OCI-LY7 (cell line): ENCODE data around the gene MRFAP1. TPM values are rescaled to one million over a fixed set of nuclear protein-coding genes. Genes with fewer than 3 reads are reported as not detected.
A peak's percentile ranks its signal among the peaks of the same experiment; 100 is the strongest.
"Not testable (repeated sequence)": the region's sequence is repeated elsewhere in the genome, so short reads cannot be mapped to it uniquely, and the experiment has no call there.

Source experiments
- BruUV-seq: library from RNA; stranded (reverse); fragments of 400-500 nt; replicated peaks from 2 replicates; lab custom pipeline; 2021; lab: Mats Ljungman, UMichigan
- CTCF ChIA-PET: fragments of 300-600 bp; sonication (Branson Sonifier 250); formaldehyde crosslinking; loops from one replicate; lab custom pipeline; 2022; ENCODE audit warnings: antibody characterized with exemption; ENCODE audit not compliant: unreplicated experiment; lab: Charles Lee
- POLR2A ChIA-PET: fragments of 300-600 bp; sonication (Branson Sonifier 250); formaldehyde crosslinking; loops from one replicate; lab custom pipeline; 2022; ENCODE audit warnings: antibody characterized with exemption; lab: Charles Lee
- DNase-seq: peaks from one replicate; pipeline ENCODE4 v3.0.0-alpha.2; 2015; ENCODE audit warnings: low spot score
- H2AFZ ChIP-seq: fragments of 200-600 bp; sonication (generic), shearing (Covaris generic); 2 replicates; pipeline ENCODE4 v1.6.1; 2014; ENCODE audit warnings: mild to moderate bottlenecking, antibody characterized with exemption, low read length, moderate library complexity
- H3K27ac ChIP-seq: fragments of 200-600 bp; sonication (generic); 2 replicates; pipeline ENCODE4 v1.5.1; 2014; ENCODE audit warnings: mixed run types, low read depth, mild to moderate bottlenecking, moderate library complexity, low read length, inconsistent platforms; ENCODE audit not compliant: poor library complexity, severe bottlenecking
- H3K36me3 ChIP-seq: fragments of 200-600 bp; sonication (generic); 2 replicates; pipeline ENCODE4 v1.6.1; 2014; ENCODE audit warnings: mild to moderate bottlenecking, antibody characterized with exemption, low read length, moderate library complexity, mixed read lengths; ENCODE audit not compliant: insufficient read depth
- H3K4me1 ChIP-seq: fragments of 200-600 bp; sonication (generic); 2 replicates; pipeline ENCODE4 v1.5.1; 2014; ENCODE audit warnings: mild to moderate bottlenecking, low read length; ENCODE audit not compliant: insufficient read depth, poor library complexity, severe bottlenecking
- H3K4me2 ChIP-seq: fragments of 200-600 bp; sonication (generic); 2 replicates; pipeline ENCODE4 v1.6.1; 2014; ENCODE audit warnings: mild to moderate bottlenecking, low read length
- H3K4me3 ChIP-seq: fragments of 200-600 bp; sonication (generic); 2 replicates; pipeline ENCODE4 v1.5.1; 2014; ENCODE audit warnings: mild to moderate bottlenecking, low read depth, low read length; ENCODE audit not compliant: poor library complexity, severe bottlenecking
- H3K79me2 ChIP-seq: fragments of 200-600 bp; sonication (generic); 2 replicates; pipeline ENCODE4 v1.6.1; 2016; ENCODE audit warnings: low read depth, mild to moderate bottlenecking, low read length, moderate library complexity, mixed read lengths; ENCODE audit not compliant: insufficient read depth
- H3K9me2 ChIP-seq: fragments of 200-600 bp; sonication (generic); 2 replicates; pipeline ENCODE4 v1.6.1; 2016; ENCODE audit warnings: mild to moderate bottlenecking, low read length, mixed read lengths; ENCODE audit not compliant: insufficient read depth
- H3K9me3 ChIP-seq: fragments of 200-600 bp; sonication (generic); 2 replicates; pipeline ENCODE4 v1.6.1; 2014; ENCODE audit warnings: mild to moderate bottlenecking, mixed run types, low read length, mixed read lengths
- H4K20me1 ChIP-seq: fragments of 200-600 bp; sonication (generic); 2 replicates; pipeline ENCODE4 v1.6.1; 2014; ENCODE audit warnings: mild to moderate bottlenecking, antibody characterized with exemption, low read length, moderate library complexity, mixed read lengths; ENCODE audit not compliant: insufficient read depth
- CTCF ChIP-seq: fragments of 200-600 bp; sonication (generic); conservative IDR thresholded peaks from 2 replicates; pipeline ENCODE4 v1.5.1; 2014; ENCODE audit warnings: mild to moderate bottlenecking, antibody characterized with exemption, low read length, moderate library complexity, mixed read lengths
- EZH2phosphoT487 ChIP-seq: fragments of 200-600 bp; sonication (generic); IDR thresholded peaks from 2 replicates; pipeline ENCODE4 v1.6.1; 2018; ENCODE audit warnings: low read depth, borderline replicate concordance, mild to moderate bottlenecking, mixed run types, antibody characterized with exemption, low read length, moderate library complexity, mixed read lengths
- intact Hi-C: fragments of 100-400 bp; cut with micrococcal nuclease; formaldehyde crosslinking; loops from one replicate; pipeline ENCODE4 v1.10.0; 2022; ENCODE audit not compliant: unreplicated experiment
- total RNA-seq, 2 experiments: library from RNA; depleted of rRNA in 1 of 2; stranded (reverse); fragments of >200 nt in 1 of 2; shearing (Covaris generic) in 1 of 2; gene quantifications; 2 replicates each; pipeline ENCODE4 v1.2.3, GENCODE V29; 2014 to 2022

Gene MRFAP1
- total RNA-seq, 2 experiments from 2014 or later: 90.8 to 224 TPM

- TSS peak; percentile 92 for BruUV-seq
- peaks cover 29% of the 10 kb centered on the region for H3K36me3 ChIP-seq
- peaks cover 25% of the 10 kb centered on the region for H3K79me2 ChIP-seq
- POLR2A ChIA-PET: interaction anchor here (0.6 to 2.1 kb wide), 18 partner anchors 10 to 1762 kb away, joined by 3 to 12 read pairs (median 4); partner anchors contain the start of genes MRFAP1 and MRFAP1L1
- peak overlapping the region; percentile 78 for H3K4me3 ChIP-seq
- CTCF ChIA-PET: interaction anchor here (0.5 to 1.2 kb wide), 4 partner anchors 35 to 1486 kb away, joined by 3 to 5 read pairs (median 3); no protein-coding TSS in a partner anchor
- peak overlapping the region; percentile 88; the same call in 1 of the 2 replicates for H2AFZ ChIP-seq
- H3K9me2 ChIP-seq, intact Hi-C loops, H3K9me3 ChIP-seq: not testable (repeated sequence)
- H3K4me1 ChIP-seq: peaks cover 24% of the 10 kb centered on the region
- peak overlapping the region; percentile 85 for H3K27ac ChIP-seq
- peak overlapping the region; percentile 77 for H3K4me2 ChIP-seq
- peaks cover 13% of the 10 kb centered on the region for H4K20me1 ChIP-seq
- peak; percentile 34 for DNase-seq
Observed at GRCh38 chr4:6673191-6673659, 32.7 kb downstream of the MRFAP1 start.

- H3K36me3 ChIP-seq: peaks cover 35% of the 10 kb centered on the region
- peak overlapping the region; percentile 78 for H3K4me3 ChIP-seq
- H3K79me2 ChIP-seq: peaks cover 25% of the 10 kb centered on the region
- BruUV-seq: TSS peak; percentile 82
- H2AFZ ChIP-seq: peak overlapping the region; percentile 88; the same call in 1 of the 2 replicates
- peak overlapping the region; percentile 77 for H3K4me2 ChIP-seq
- intact Hi-C loops: loop anchor here (1.0 to 2.0 kb wide), 4 partner anchors 34 to 394 kb away; partner anchors contain the start of genes BLOC1S4, GRPEL1, MRFAP1 and MRFAP1L1
- H3K9me2 ChIP-seq: no peaks in the 10 kb centered on the region
- peak; percentile 93 for DNase-seq
- peak overlapping the region; percentile 85 for H3K27ac ChIP-seq
- POLR2A ChIA-PET: interaction anchor here (0.6 to 2.1 kb wide), 20 partner anchors 10 to 1761 kb away, joined by 3 to 12 read pairs (median 4); partner anchors contain the start of genes MRFAP1 and MRFAP1L1
- H3K9me3 ChIP-seq: no peaks in the 10 kb centered on the region
- peaks cover 24% of the 10 kb centered on the region for H3K4me1 ChIP-seq
- CTCF ChIA-PET: interaction anchor here (0.9 to 1.3 kb wide), 4 partner anchors 35 to 45 kb away, joined by 3 read pairs; no protein-coding TSS in a partner anchor
- peaks cover 13% of the 10 kb centered on the region for H4K20me1 ChIP-seq
- no peak for TF ChIP-seq EZH2phosphoT487
- TF ChIP-seq CTCF: no peak
Observed at GRCh38 chr4:6673660-6674499, 33.4 kb downstream of the MRFAP1 start.

DNA sequence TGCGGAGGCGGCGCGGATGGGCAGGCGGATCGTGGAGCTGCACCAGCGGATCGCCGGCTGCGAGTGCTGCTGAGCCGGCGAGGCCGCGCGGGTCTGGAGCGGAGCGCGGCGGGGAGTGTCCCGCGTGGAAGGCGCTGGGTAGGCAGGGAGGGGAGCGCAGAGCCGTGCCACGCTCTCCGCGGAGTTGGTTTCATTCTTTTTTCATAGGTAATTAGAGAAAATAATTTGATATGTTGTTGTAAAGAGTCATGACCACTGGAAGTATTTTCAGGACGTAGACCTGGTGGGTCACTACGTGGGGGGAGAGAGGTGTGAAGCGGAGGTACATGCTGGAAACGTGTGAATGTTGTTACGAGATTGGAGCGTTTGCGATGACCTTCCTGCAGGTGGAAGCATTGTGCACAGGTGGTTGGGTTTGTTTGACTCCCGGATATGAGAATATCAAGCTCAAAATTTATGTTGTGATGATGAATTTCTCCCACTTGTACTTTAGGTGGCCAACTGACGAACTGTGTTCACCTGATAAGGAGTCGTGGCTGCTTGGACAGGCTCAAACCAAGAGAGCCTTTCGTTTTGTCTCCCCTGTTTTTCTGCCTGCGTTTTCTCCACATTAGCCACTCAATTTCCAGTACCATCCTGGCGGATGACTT lies 34.1 kb downstream of the MRFAP1 start:
- H3K4me2 ChIP-seq: peak overlapping the region; percentile 77
- no peaks in the 10 kb centered on the region for H3K9me3 ChIP-seq
- peaks cover 25% of the 10 kb centered on the region for H3K79me2 ChIP-seq
- ChIA-PET CTCF (interaction anchor here (0.6 to 1.3 kb wide), 3 partner anchors 12 to 43 kb away, joined by 3 read pairs; no protein-coding TSS in a partner anchor), POLR2A (interaction anchor here (0.6 to 1.8 kb wide), 7 partner anchors 25 to 100 kb away, joined by 3 to 10 read pairs (median 4); no protein-coding TSS in a partner anchor)
- H3K4me1 ChIP-seq: peaks cover 24% of the 10 kb centered on the region
- peaks cover 13% of the 10 kb centered on the region for H4K20me1 ChIP-seq
- TF ChIP-seq CTCF (peak; percentile 72), EZH2phosphoT487 (no peak)
- no peak overlapping the region for H2AFZ ChIP-seq
- DNase-seq: peak; percentile 72
- intact Hi-C loops: loop anchor here (1.0 to 2.0 kb wide), 4 partner anchors 34 to 394 kb away; partner anchors contain the start of genes BLOC1S4, GRPEL1, MRFAP1 and MRFAP1L1
- peaks cover 40% of the 10 kb centered on the region for H3K36me3 ChIP-seq
- H3K4me3 ChIP-seq: peak overlapping the region; percentile 78
- no peaks in the 10 kb centered on the region for H3K9me2 ChIP-seq
- H3K27ac ChIP-seq: peak overlapping the region; percentile 85
- no TSS peak for BruUV-seq
